ENCODE results near the gene EIF4G1.

DNA sequence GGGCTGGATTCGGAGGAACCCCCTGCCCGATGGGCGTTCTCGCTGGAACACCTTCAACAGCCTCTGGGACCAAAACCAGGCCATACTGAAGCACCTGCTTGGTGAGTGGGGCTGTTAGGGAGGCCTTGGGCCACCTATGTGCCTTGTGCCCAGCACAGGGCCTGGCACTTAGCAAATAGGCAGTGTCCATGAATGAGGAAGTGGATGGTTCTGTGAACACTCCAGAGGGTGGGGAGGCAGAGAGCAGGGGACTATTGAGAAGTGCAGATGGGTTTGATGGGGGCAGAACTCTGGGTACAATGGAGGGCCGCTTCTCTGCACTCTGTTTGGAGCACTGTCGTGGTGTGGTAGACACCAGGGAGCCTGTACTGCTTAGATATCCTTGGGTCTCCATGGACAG, 37.0 kb upstream of the EIF4G1 start:
- TF ChIP-seq, protein P1, sequence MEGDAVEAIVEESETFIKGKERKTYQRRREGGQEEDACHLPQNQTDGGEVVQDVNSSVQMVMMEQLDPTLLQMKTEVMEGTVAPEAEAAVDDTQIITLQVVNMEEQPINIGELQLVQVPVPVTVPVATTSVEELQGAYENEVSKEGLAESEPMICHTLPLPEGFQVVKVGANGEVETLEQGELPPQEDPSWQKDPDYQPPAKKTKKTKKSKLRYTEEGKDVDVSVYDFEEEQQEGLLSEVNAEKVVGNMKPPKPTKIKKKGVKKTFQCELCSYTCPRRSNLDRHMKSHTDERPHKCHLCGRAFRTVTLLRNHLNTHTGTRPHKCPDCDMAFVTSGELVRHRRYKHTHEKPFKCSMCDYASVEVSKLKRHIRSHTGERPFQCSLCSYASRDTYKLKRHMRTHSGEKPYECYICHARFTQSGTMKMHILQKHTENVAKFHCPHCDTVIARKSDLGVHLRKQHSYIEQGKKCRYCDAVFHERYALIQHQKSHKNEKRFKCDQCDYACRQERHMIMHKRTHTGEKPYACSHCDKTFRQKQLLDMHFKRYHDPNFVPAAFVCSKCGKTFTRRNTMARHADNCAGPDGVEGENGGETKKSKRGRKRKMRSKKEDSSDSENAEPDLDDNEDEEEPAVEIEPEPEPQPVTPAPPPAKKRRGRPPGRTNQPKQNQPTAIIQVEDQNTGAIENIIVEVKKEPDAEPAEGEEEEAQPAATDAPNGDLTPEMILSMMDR (IDR thresholded peaks at IDR 0.05), result no peak
- TF ChIP-seq POLR2A (IDR thresholded peaks at IDR 0.05) (no peak), EP300 (IDR thresholded peaks at IDR 0.05) (no peak), POLR2AphosphoS5 (IDR thresholded peaks at IDR 0.05) (no peak)

All from sigmoid colon (tissue), 4 donors.